PFSK-1 (cell line): ENCODE measurements around the gene APOA4.

Experiments used
- FOXP2 ChIP-seq: optimal IDR thresholded peaks from 2 replicates; pipeline ENCODE3; 2011; ENCODE audit warnings: borderline replicate concordance, control low read depth, inconsistent platforms; ENCODE audit not compliant: insufficient read depth; ENCODE audit errors: extremely low read length, extremely low read depth
- POLR2AphosphoS5 ChIP-seq: IDR thresholded peaks from 2 replicates; pipeline ENCODE4 v1.6.1; 2012; ENCODE audit warnings: low read depth, mild to moderate bottlenecking, control low read depth, low read length, moderate library complexity
- REST ChIP-seq, 2 experiments: IDR thresholded peaks; 2 replicates each; pipeline versions ENCODE4 v1.6.1 to v1.8.0; 2011 to 2012; ENCODE audit warnings: low read depth in 2 of 2, low read length in 2 of 2, control low read depth in 1 of 2, inconsistent platforms in 1 of 2, mild to moderate bottlenecking in 1 of 2, moderate library complexity in 1 of 2; ENCODE audit not compliant: insufficient read depth in 1 of 2
- SIN3A ChIP-seq: IDR thresholded peaks from 2 replicates; pipeline ENCODE4 v1.6.1; 2012; ENCODE audit warnings: mild to moderate bottlenecking, low read length, moderate library complexity, borderline replicate concordance; ENCODE audit not compliant: insufficient read depth
- TAF1 ChIP-seq: IDR thresholded peaks from 2 replicates; pipeline ENCODE4 v1.6.1; 2012; ENCODE audit warnings: low read length, control low read depth, borderline replicate concordance; ENCODE audit not compliant: insufficient read depth

Gene APOA4

GRCh38 chr11:116835042-116835772 is 12.1 kb upstream of the APOA4 start:
- TF ChIP-seq SIN3A (no peak), POLR2AphosphoS5 (no peak), REST (IDR thresholded peaks at IDR 0.05; ENCODE audit: insufficient read depth in 1 of 2, low read depth in 2 of 2, low read length in 2 of 2) (no peak), TAF1 (no peak), FOXP2 (no peak)

- TF ChIP-seq POLR2AphosphoS5 (no peak), FOXP2 (no peak), REST (IDR thresholded peaks at IDR 0.05; ENCODE audit: insufficient read depth in 1 of 2, low read depth in 2 of 2, low read length in 2 of 2) (no peak), SIN3A (no peak), TAF1 (no peak)
These were observed 10.9 kb upstream of the APOA4 start for GRCh38 chr11:116833816-116834534.

- no peak for TF ChIP-seq REST (IDR thresholded peaks at IDR 0.05; ENCODE audit: insufficient read depth in 1 of 2, low read depth in 2 of 2, low read length in 2 of 2)
- no peak for TF ChIP-seq SIN3A
- no peak for TF ChIP-seq FOXP2
- no peak for TF ChIP-seq POLR2AphosphoS5
These were observed 10.3 kb upstream of the APOA4 start for GRCh38 chr11:116833491-116833815.

GRCh38 chr11:116832350-116833290 is 9.5 kb upstream of the APOA4 start:
- TF ChIP-seq REST (IDR thresholded peaks at IDR 0.05; ENCODE audit: insufficient read depth in 1 of 2, low read depth in 2 of 2, low read length in 2 of 2) (no peak), SIN3A (no peak), FOXP2 (no peak), TAF1 (no peak), POLR2AphosphoS5 (no peak)
